Activated CD4-positive, alpha-beta T cell treated with anti-CD3 and anti-CD28 coated beads, Interleukin-2, amount 10 ng/mL, durations not matched to agents 7 days and 5 days (primary cell): ENCODE data around the gene ADAM10. TPM values are rescaled to one million over a fixed set of nuclear protein-coding genes. Genes with fewer than 3 reads are reported as not detected.

Experiments
- CTCF ChIA-PET: fragments of 350-600 bp; sonication (Branson Sonifier 250); formaldehyde crosslinking; loops from one replicate; lab custom pipeline; 2021; ENCODE audit warnings: antibody characterized with exemption; lab: Charles Lee
- POLR2A ChIA-PET: fragments of 350-600 bp; sonication (Branson Sonifier 250); formaldehyde crosslinking; loops from one replicate; lab custom pipeline; 2021; ENCODE audit warnings: antibody characterized with exemption; lab: Charles Lee
- DNase-seq: peaks from one replicate; pipeline ENCODE4 v3.0.0-alpha.2; 2020
- H3K27ac Mint-ChIP-seq: one replicate; pipeline ENCODE4 v1.8.0; 2021; ENCODE audit warnings: mild to moderate bottlenecking, moderate library complexity, mixed read lengths
- H3K27me3 Mint-ChIP-seq: one replicate; pipeline ENCODE4 v1.8.0; 2021; ENCODE audit warnings: mixed read lengths
- H3K36me3 Mint-ChIP-seq: one replicate; pipeline ENCODE4 v1.8.0; 2021; ENCODE audit warnings: low read depth, mixed read lengths
- H3K4me1 Mint-ChIP-seq: one replicate; pipeline ENCODE4 v1.8.0; 2021; ENCODE audit warnings: mixed read lengths
- H3K4me3 Mint-ChIP-seq: one replicate; pipeline ENCODE4 v1.8.0; 2021; ENCODE audit warnings: mild to moderate bottlenecking, moderate library complexity, mixed read lengths
- H3K9me3 Mint-ChIP-seq: one replicate; pipeline ENCODE4 v1.8.0; 2021; ENCODE audit warnings: mixed read lengths
- total RNA-seq, 2 experiments: library from RNA; stranded (reverse); gene quantifications; one replicate each; pipeline ENCODE4 v1.2.3, GENCODE V29; 2021

The ADAM10 gene
- total RNA-seq, 2 experiments from 2014 or later: 140 to 170 TPM

GRCh38 chr15:58548308-58549012 is 201.0 kb downstream of the ADAM10 start:
- H3K27me3 Mint-ChIP-seq: no peaks in the 10 kb centered on the region
- H3K4me3 Mint-ChIP-seq: no peak overlapping the region
- DNase-seq: no peak
- H3K9me3 Mint-ChIP-seq: peaks cover 3% of the 10 kb centered on the region
- POLR2A ChIA-PET: no interaction called here
- H3K4me1 Mint-ChIP-seq: peaks cover 63% of the 10 kb centered on the region
- CTCF ChIA-PET: interaction anchor here (1.5 to 3.6 kb wide), 4 partner anchors 12 to 70 kb away, joined by 3 to 13 read pairs (median 5); no protein-coding TSS in a partner anchor
- H3K27ac Mint-ChIP-seq: no peak overlapping the region
- peaks cover 16% of the 10 kb centered on the region for H3K36me3 Mint-ChIP-seq

GRCh38 chr15:58547628-58548307 is 201.7 kb downstream of the ADAM10 start:
- Mint-ChIP-seq H3K27me3 (no peaks in the 10 kb centered on the region), H3K4me1 (peaks cover 65% of the 10 kb centered on the region), H3K4me3 (no peak overlapping the region), H3K27ac (no peak overlapping the region), H3K36me3 (peaks cover 16% of the 10 kb centered on the region), H3K9me3 (peaks cover 3% of the 10 kb centered on the region)
- DNase-seq: no peak
- CTCF ChIA-PET: interaction anchor here (0.5 to 3.6 kb wide), 4 partner anchors 9 to 242 kb away, joined by 3 to 13 read pairs (median 4); no protein-coding TSS in a partner anchor
- POLR2A ChIA-PET: no interaction called here

GRCh38 chr15:58546635-58547627 is 202.6 kb downstream of the ADAM10 start:
- CTCF ChIA-PET: interaction anchor here (0.5 to 3.6 kb wide), 6 partner anchors 8 to 241 kb away, joined by 3 to 13 read pairs (median 4); no protein-coding TSS in a partner anchor
- no peak overlapping the region for H3K4me3 Mint-ChIP-seq
- POLR2A ChIA-PET: no interaction called here
- DNase-seq: no peak
- H3K27ac Mint-ChIP-seq: peak overlapping the region; percentile 95
- peaks cover 3% of the 10 kb centered on the region for H3K9me3 Mint-ChIP-seq
- H3K27me3 Mint-ChIP-seq: no peaks in the 10 kb centered on the region
- peaks cover 58% of the 10 kb centered on the region for H3K4me1 Mint-ChIP-seq
- peaks cover 16% of the 10 kb centered on the region for H3K36me3 Mint-ChIP-seq

GRCh38 chr15:58546066-58546591 is 203.4 kb downstream of the ADAM10 start:
- Mint-ChIP-seq H3K36me3 (peaks cover 11% of the 10 kb centered on the region), H3K27me3 (no peaks in the 10 kb centered on the region), H3K27ac (peak overlapping the region; percentile 95), H3K4me1 (peaks cover 50% of the 10 kb centered on the region), H3K4me3 (no peak overlapping the region), H3K9me3 (peaks cover 3% of the 10 kb centered on the region)
- CTCF ChIA-PET: interaction anchor here (0.7 to 2.4 kb wide), 4 partner anchors 13 to 44 kb away, joined by 3 to 5 read pairs (median 4); no protein-coding TSS in a partner anchor
- POLR2A ChIA-PET: no interaction called here
- no peak for DNase-seq

- H3K27me3 Mint-ChIP-seq: no peaks in the 10 kb centered on the region
- H3K27ac Mint-ChIP-seq: peak overlapping the region; percentile 95
- peak overlapping the region; percentile 30 for H3K4me3 Mint-ChIP-seq
- ChIA-PET CTCF (interaction anchor here (0.6 to 2.4 kb wide), 9 partner anchors 9 to 214 kb away, joined by 3 to 7 read pairs (median 5); no protein-coding TSS in a partner anchor), POLR2A (interaction anchor here (0.5 kb wide), 1 partner anchor 26 kb away, joined by 3 read pairs; no protein-coding TSS in a partner anchor)
- H3K9me3 Mint-ChIP-seq: peaks cover 2% of the 10 kb centered on the region
- DNase-seq: peak; percentile 72
- H3K36me3 Mint-ChIP-seq: peaks cover 10% of the 10 kb centered on the region
- peaks cover 46% of the 10 kb centered on the region for H3K4me1 Mint-ChIP-seq
These were observed 204.0 kb downstream of the ADAM10 start for GRCh38 chr15:58545307-58546065.

GRCh38 chr15:58544756-58545155 is 204.8 kb downstream of the ADAM10 start:
- Mint-ChIP-seq H3K27ac (peak overlapping the region; percentile 95), H3K27me3 (no peaks in the 10 kb centered on the region), H3K9me3 (peaks cover 2% of the 10 kb centered on the region), H3K4me3 (no peak overlapping the region), H3K4me1 (peaks cover 42% of the 10 kb centered on the region), H3K36me3 (peaks cover 10% of the 10 kb centered on the region)
- DNase-seq: no peak
- POLR2A ChIA-PET: interaction anchor here (0.5 kb wide), 1 partner anchor 25 kb away, joined by 3 read pairs; no protein-coding TSS in a partner anchor
- CTCF ChIA-PET: interaction anchor here (0.6 to 2.4 kb wide), 9 partner anchors 9 to 226 kb away, joined by 4 to 7 read pairs (median 5); partner anchors contain the start of gene MINDY2

- DNase-seq: no peak
- H3K9me3 Mint-ChIP-seq: peaks cover 2% of the 10 kb centered on the region
- H3K4me3 Mint-ChIP-seq: no peak overlapping the region
- ChIA-PET CTCF (interaction anchor here (0.7 to 2.2 kb wide), 8 partner anchors 9 to 227 kb away, joined by 3 to 7 read pairs (median 4); partner anchors contain the start of gene MINDY2), POLR2A (no interaction called here)
- no peak overlapping the region for H3K27ac Mint-ChIP-seq
- H3K4me1 Mint-ChIP-seq: peaks cover 41% of the 10 kb centered on the region
- peaks cover 8% of the 10 kb centered on the region for H3K36me3 Mint-ChIP-seq
- no peaks in the 10 kb centered on the region for H3K27me3 Mint-ChIP-seq
These were observed 205.7 kb downstream of the ADAM10 start for GRCh38 chr15:58543664-58544335.

- peaks cover 30% of the 10 kb centered on the region for H3K4me1 Mint-ChIP-seq
- H3K36me3 Mint-ChIP-seq: peaks cover 6% of the 10 kb centered on the region
- H3K27ac Mint-ChIP-seq: peak overlapping the region; percentile 2
- no peak for DNase-seq
- no peak overlapping the region for H3K4me3 Mint-ChIP-seq
- no peaks in the 10 kb centered on the region for H3K9me3 Mint-ChIP-seq
- CTCF ChIA-PET: interaction anchor here (0.8 to 2.2 kb wide), 3 partner anchors 9 to 31 kb away, joined by 3 to 6 read pairs (median 4); no protein-coding TSS in a partner anchor
- H3K27me3 Mint-ChIP-seq: no peaks in the 10 kb centered on the region
- POLR2A ChIA-PET: no interaction called here
These were observed 208.0 kb downstream of the ADAM10 start for GRCh38 chr15:58541410-58542087.

GRCh38 chr15:58539548-58539947 is 210.0 kb downstream of the ADAM10 start:
- no peak overlapping the region for H3K4me3 Mint-ChIP-seq
- ChIA-PET CTCF (interaction anchor here (1.5 to 2.2 kb wide), 2 partner anchors 9 to 11 kb away, joined by 4 to 7 read pairs; no protein-coding TSS in a partner anchor), POLR2A (no interaction called here)
- H3K36me3 Mint-ChIP-seq: no peaks in the 10 kb centered on the region
- no peak for DNase-seq
- peaks cover 3% of the 10 kb centered on the region for H3K27me3 Mint-ChIP-seq
- H3K4me1 Mint-ChIP-seq: peaks cover 10% of the 10 kb centered on the region
- no peak overlapping the region for H3K27ac Mint-ChIP-seq
- H3K9me3 Mint-ChIP-seq: no peaks in the 10 kb centered on the region

- Mint-ChIP-seq H3K27ac (no peak overlapping the region), H3K27me3 (peaks cover 3% of the 10 kb centered on the region), H3K4me1 (peaks cover 6% of the 10 kb centered on the region), H3K4me3 (no peak overlapping the region), H3K9me3 (no peaks in the 10 kb centered on the region), H3K36me3 (no peaks in the 10 kb centered on the region)
- ChIA-PET CTCF (interaction anchor here (1.1 to 2.2 kb wide), 3 partner anchors 8 to 11 kb away, joined by 3 to 7 read pairs (median 4); no protein-coding TSS in a partner anchor), POLR2A (no interaction called here)
- no peak for DNase-seq
These were observed 210.6 kb downstream of the ADAM10 start for GRCh38 chr15:58538901-58539300.
